Caki2 (cell line): Measurements from ENCODE around the gene CRADD. TPM values are rescaled to one million over a fixed set of nuclear protein-coding genes. Genes with fewer than 3 reads are reported as not detected.
A peak's percentile ranks its signal among the peaks of the same experiment; 100 is the strongest.
"Not testable (repeated sequence)": the region's sequence is repeated elsewhere in the genome, so short reads cannot be mapped to it uniquely, and the experiment has no call there.

Experiments used
- DNase-seq: peaks from one replicate; pipeline ENCODE4 v3.0.0-alpha.2; 2015; ENCODE audit warnings: low read depth
- in situ Hi-C: cut with HindIII; loops from 2 replicates; pipeline ENCODE4 v1.10.0; 2016; ENCODE audit warnings: low sequenced_read_pairs, low pct_unique_long_range_greater_than_20kb, mixed read lengths
- total RNA-seq: library from RNA; depleted of rRNA; stranded (reverse); fragments of >200 nt; shearing (Covaris generic); gene quantifications from 2 replicates; pipeline ENCODE4 v1.2.3, GENCODE V29; 2014; ENCODE audit warnings: low replicate concordance

Gene CRADD
- total RNA-seq, 1 experiment from 2014 or later: 15.4 TPM

GRCh38 chr12:93857991-93858447, 180.8 kb downstream of the CRADD start:
- in situ Hi-C loops: no loop called here
- DNase-seq: no peak

- in situ Hi-C loops: no loop called here
Measured at GRCh38 chr12:93860668-93861373, 183.6 kb downstream of the CRADD start.

GRCh38 chr12:93862424-93862823, 185.2 kb downstream of the CRADD start:
- DNase-seq: no peak
- in situ Hi-C loops: no loop called here

More at GRCh38 chr12:93860668-93861373, 183.6 kb downstream of the CRADD start:
- peak; percentile 88 for DNase-seq

- in situ Hi-C loops: no loop called here
- DNase-seq: no peak
Measured at GRCh38 chr12:93865751-93866150, 188.6 kb downstream of the CRADD start.

- in situ Hi-C loops: no loop called here
- no peak for DNase-seq
Measured at GRCh38 chr12:93868771-93869170, 191.6 kb downstream of the CRADD start.

- in situ Hi-C loops: no loop called here
Measured at GRCh38 chr12:93870020-93870795, 193.0 kb downstream of the CRADD start.

GRCh38 chr12:93871566-93871965, 194.4 kb downstream of the CRADD start:
- in situ Hi-C loops, DNase-seq: not testable (repeated sequence)

More at GRCh38 chr12:93870020-93870795, 193.0 kb downstream of the CRADD start:
- no peak for DNase-seq

GRCh38 chr12:93873561-93873960, 196.4 kb downstream of the CRADD start:
- in situ Hi-C loops: no loop called here
- no peak for DNase-seq

GRCh38 chr12:93875157-93875556, 198.0 kb downstream of the CRADD start:
- DNase-seq: no peak
- in situ Hi-C loops: no loop called here

- in situ Hi-C loops: no loop called here
- DNase-seq: no peak
Measured at GRCh38 chr12:93876360-93876759, 199.2 kb downstream of the CRADD start.

- in situ Hi-C loops: no loop called here
- DNase-seq: no peak
Measured at GRCh38 chr12:93877446-93877845, 200.3 kb downstream of the CRADD start.

GRCh38 chr12:93879476-93880421, 202.6 kb downstream of the CRADD start:
- DNase-seq: peak; percentile 10
- in situ Hi-C loops: no loop called here

- DNase-seq: no peak
- in situ Hi-C loops: no loop called here
Measured at GRCh38 chr12:93880853-93881522, 203.8 kb downstream of the CRADD start.

- DNase-seq: no peak
Measured at GRCh38 chr12:93882763-93883162, 205.6 kb downstream of the CRADD start.

GRCh38 chr12:93883436-93884154, 206.4 kb downstream of the CRADD start:
- no peak for DNase-seq
- in situ Hi-C loops: no loop called here

More at GRCh38 chr12:93882763-93883162, 205.6 kb downstream of the CRADD start:
- in situ Hi-C loops: no loop called here

- in situ Hi-C loops: no loop called here
- DNase-seq: no peak
Measured at GRCh38 chr12:93884794-93885460, 207.8 kb downstream of the CRADD start.
